H9 (cell line): ENCODE measurements around the gene CDH13. TPM values are rescaled to one million over a fixed set of nuclear protein-coding genes. Genes with fewer than 3 reads are reported as not detected.

Experiments used
- DNase-seq: peaks from one replicate; pipeline ENCODE4 v3.0.0-alpha.2; 2017
- H2AFZ ChIP-seq: one replicate; pipeline ENCODE4 v1.6.1; 2013; ENCODE audit warnings: mild to moderate bottlenecking, low read length, control low read depth, moderate library complexity
- H2AK5ac ChIP-seq: 2 replicates; pipeline ENCODE4 v1.6.1; 2013; ENCODE audit warnings: low read length, control low read depth, mixed read lengths; ENCODE audit not compliant: insufficient read length
- H2BK120ac ChIP-seq: one replicate; pipeline ENCODE4 v1.6.1; 2013; ENCODE audit warnings: low read depth, mild to moderate bottlenecking, low read length, control low read depth, inconsistent platforms; ENCODE audit not compliant: poor library complexity, severe bottlenecking
- H2BK12ac ChIP-seq: 2 replicates; pipeline ENCODE4 v1.6.1; 2013; ENCODE audit warnings: low read length, control low read depth, mixed read lengths, low read depth; ENCODE audit not compliant: insufficient read length
- H2BK15ac ChIP-seq: 2 replicates; pipeline ENCODE4 v1.6.1; 2013; ENCODE audit warnings: low read depth, low read length, control low read depth
- H2BK20ac ChIP-seq: one replicate; pipeline ENCODE4 v1.6.1; 2013; ENCODE audit warnings: low read depth, mild to moderate bottlenecking, low read length, control low read depth, inconsistent platforms; ENCODE audit not compliant: poor library complexity, severe bottlenecking
- H2BK5ac ChIP-seq: 2 replicates; pipeline ENCODE4 v1.6.1; 2013; ENCODE audit warnings: low read length, control low read depth, mixed read lengths; ENCODE audit not compliant: insufficient read length
- H3K14ac ChIP-seq: 2 replicates; pipeline ENCODE4 v1.6.1; 2013; ENCODE audit warnings: low read length, control low read depth; ENCODE audit not compliant: insufficient read depth
- H3K18ac ChIP-seq: 2 replicates; pipeline ENCODE4 v1.6.1; 2013; ENCODE audit warnings: low read depth, mild to moderate bottlenecking, mixed read lengths, low read length, control low read depth; ENCODE audit not compliant: insufficient read length
- H3K23ac ChIP-seq: 2 replicates; pipeline ENCODE4 v1.6.1; 2013; ENCODE audit warnings: low read length, control low read depth, mixed read lengths, low read depth; ENCODE audit not compliant: insufficient read length
- H3K23me2 ChIP-seq: 2 replicates; pipeline ENCODE4 v1.6.1; 2013; ENCODE audit warnings: low read depth, mild to moderate bottlenecking, mixed read lengths, low read length, control low read depth; ENCODE audit not compliant: insufficient read length, poor library complexity, severe bottlenecking
- H3K27ac ChIP-seq: 2 replicates; pipeline ENCODE4 v1.5.1; 2013; ENCODE audit warnings: low read length, control low read depth, mixed read lengths, low read depth; ENCODE audit not compliant: insufficient read length
- H3K27me3 ChIP-seq: 2 replicates; pipeline ENCODE4 v1.6.1; 2013; ENCODE audit warnings: low read length, control low read depth, inconsistent platforms; ENCODE audit not compliant: insufficient read depth
- H3K4ac ChIP-seq: 2 replicates; pipeline ENCODE4 v1.6.1; 2013; ENCODE audit warnings: low read depth, mild to moderate bottlenecking, control low read depth, inconsistent platforms, low read length, moderate library complexity
- H3K4me1 ChIP-seq: 2 replicates; pipeline ENCODE4 v1.6.1; 2013; ENCODE audit warnings: low read length, control low read depth, inconsistent platforms; ENCODE audit not compliant: insufficient read depth
- H3K4me2 ChIP-seq: 2 replicates; pipeline ENCODE4 v1.6.1; 2013; ENCODE audit warnings: low read length, control low read depth, mixed read lengths; ENCODE audit not compliant: insufficient read length, insufficient read depth
- H3K56ac ChIP-seq: 2 replicates; pipeline ENCODE4 v1.6.1; 2013; ENCODE audit warnings: low read depth, mild to moderate bottlenecking, mixed read lengths, low read length, control low read depth; ENCODE audit not compliant: insufficient read length
- H3K79me1 ChIP-seq: 2 replicates; pipeline ENCODE4 v1.6.1; 2013; ENCODE audit warnings: low read depth, mild to moderate bottlenecking, moderate library complexity, low read length, control low read depth, inconsistent platforms; ENCODE audit not compliant: insufficient read depth, poor library complexity, severe bottlenecking
- H3K79me2 ChIP-seq: 2 replicates; pipeline ENCODE4 v1.6.1; 2013; ENCODE audit warnings: low read length, control low read depth, inconsistent platforms; ENCODE audit not compliant: insufficient read depth
- H3K9ac ChIP-seq: 2 replicates; pipeline ENCODE4 v1.6.1; 2013; ENCODE audit warnings: low read length, control low read depth, mixed read lengths; ENCODE audit not compliant: insufficient read length; ENCODE audit errors: extremely low read depth
- H3K9me3 ChIP-seq: one replicate; pipeline ENCODE4 v1.6.1; 2013; ENCODE audit warnings: low read depth, low read length, inconsistent platforms; ENCODE audit not compliant: control insufficient read depth
- H3T11ph ChIP-seq: one replicate; pipeline ENCODE4 v1.6.1; 2013; ENCODE audit warnings: mild to moderate bottlenecking, low read length, control low read depth, inconsistent platforms
- H4K20me1 ChIP-seq: one replicate; pipeline ENCODE4 v1.6.1; 2013; ENCODE audit not compliant: control insufficient read depth, insufficient read length, insufficient read depth
- H4K5ac ChIP-seq: 2 replicates; pipeline ENCODE4 v1.6.1; 2013; ENCODE audit warnings: low read depth, mild to moderate bottlenecking, mixed read lengths, low read length, control low read depth; ENCODE audit not compliant: insufficient read length
- H4K8ac ChIP-seq: replicated peaks from 2 replicates; pipeline ENCODE4 v1.6.1; 2013; ENCODE audit warnings: low read length, control low read depth, mixed read lengths, low read depth; ENCODE audit not compliant: insufficient read length
- H4K91ac ChIP-seq: 2 replicates; pipeline ENCODE4 v1.6.1; 2013; ENCODE audit warnings: low read depth, mild to moderate bottlenecking, moderate library complexity, mixed read lengths, low read length, control low read depth; ENCODE audit not compliant: insufficient read length
- H3K27ac Mint-ChIP-seq, 3 experiments: 2 replicates in 2 of 3; 3 replicates in 1 of 3; pipeline ENCODE4 v1.8.0; 2020 to 2021; ENCODE audit warnings: mixed read lengths in 3 of 3, mild to moderate bottlenecking in 1 of 3, moderate library complexity in 1 of 3
- H3K27me3 Mint-ChIP-seq: 2 replicates; pipeline ENCODE4 v1.8.0; 2021; ENCODE audit warnings: low read depth, mild to moderate bottlenecking, moderate library complexity, mixed read lengths
- H3K36me3 Mint-ChIP-seq, 3 experiments: 2 replicates in 2 of 3; 3 replicates in 1 of 3; pipeline ENCODE4 v1.8.0; 2020 to 2021; ENCODE audit warnings: low read depth in 3 of 3, mixed read lengths in 3 of 3; ENCODE audit not compliant: insufficient read depth in 1 of 3
- H3K4me1 Mint-ChIP-seq, 2 experiments: 2 replicates each; pipeline ENCODE4 v1.8.0; 2020; ENCODE audit warnings: mixed read lengths in 2 of 2
- H3K4me3 Mint-ChIP-seq, 2 experiments: 2 replicates in 1 of 2; 3 replicates in 1 of 2; pipeline ENCODE4 v1.8.0; 2020 to 2021; ENCODE audit warnings: mild to moderate bottlenecking in 2 of 2, mixed read lengths in 2 of 2, moderate library complexity in 1 of 2
- H3K9me3 Mint-ChIP-seq, 2 experiments: 2 replicates in 1 of 2; 3 replicates in 1 of 2; pipeline ENCODE4 v1.8.0; 2020; ENCODE audit warnings: mild to moderate bottlenecking in 2 of 2, mixed read lengths in 2 of 2, moderate library complexity in 1 of 2
- CTCF ChIP-seq: fragments of 200-600 bp; sonication (generic); conservative IDR thresholded peaks from 3 replicates; pipeline ENCODE4 v1.8.0; 2021; ENCODE audit warnings: antibody characterized with exemption, mild to moderate bottlenecking
- WGBS: extraction: QIAGEN DNeasy Blood & Tissue Kit; methylation state at CpG from one replicate; pipeline ENCODE4 v1.1.7; 2013; ENCODE audit warnings: missing lambda C conversion rate, low lambda C conversion rate, mixed read lengths; ENCODE audit not compliant: insufficient read length; ENCODE audit errors: extremely low coverage; 5-methylcytosine and 5-hydroxymethylcytosine counted together
- total RNA-seq: library from RNA; stranded (reverse); gene quantifications from 2 replicates; pipeline ENCODE4 v1.2.1, GENCODE V29; 2021

CDH13 gene
- total RNA-seq, 1 experiment from 2014 or later: 1.5 TPM

GRCh38 chr16:83806036-83806435 lies 1179.3 kb downstream of the CDH13 start:
- Histone ChIP-seq H4K20me1 (peaks cover 2% of the 10 kb centered on the region), H2AK5ac (no peak overlapping the region), H3K23me2 (peaks cover 3% of the 10 kb centered on the region), H3K27me3 (no peaks in the 10 kb centered on the region), H4K8ac (no peak overlapping the region), H3K79me1 (peaks cover 4% of the 10 kb centered on the region), H2AFZ (no peak overlapping the region), H2BK12ac (no peak overlapping the region), H3K23ac (no peak overlapping the region), H3K18ac (no peak overlapping the region), H3K79me2 (peaks cover 8% of the 10 kb centered on the region; the same call in 1 of the 2 replicates), H2BK120ac (no peak overlapping the region), H3K14ac (no peak overlapping the region), H4K5ac (no peak overlapping the region), H3K4ac (no peak overlapping the region), H2BK5ac (no peak overlapping the region), H3K27ac (no peak overlapping the region), H3K9ac (no peak overlapping the region), H3K4me2 (no peak overlapping the region), H3K56ac (no peak overlapping the region), H4K91ac (no peak overlapping the region), H2BK15ac (no peak overlapping the region), H3T11ph (no peak overlapping the region), H3K4me1 (peaks cover 17% of the 10 kb centered on the region), H2BK20ac (no peak overlapping the region), H3K9me3 (no peaks in the 10 kb centered on the region)
- H3K4me3 Mint-ChIP-seq: no peak overlapping the region
- WGBS: no CpG with 5 or more reads among the region's 5 CpGs
- peaks cover 34 to 38% of the 10 kb centered on the region in 2 experiments for H3K4me1 Mint-ChIP-seq
- H3K36me3 Mint-ChIP-seq: peaks cover 8 to 22% (median 13%) of the 10 kb centered on the region in 3 experiments; a peak in 6 of 7 replicates
- H3K27me3 Mint-ChIP-seq: 0 out of 2 replicates have a peak, but pooled peaks cover 1% of the 10 kb centered on the region
- H3K27ac Mint-ChIP-seq: no peak overlapping the region
- no peak for DNase-seq
- H3K9me3 Mint-ChIP-seq: no peaks in the 10 kb centered on the region; a peak in 1 of 5 replicates
- TF ChIP-seq CTCF: no peak
